GM21423 (cell line): ENCODE results near the gene PRKAR2B.
"Not testable (repeated sequence)": the region's sequence is repeated elsewhere in the genome, so short reads cannot be mapped to it uniquely, and the experiment has no call there.

Experiments used
- ATAC-seq: cut with Tn5 transposase; IDR thresholded peaks from one replicate; pipeline ENCODE4 v1.9.1; 2021; ENCODE audit warnings: mild to moderate bottlenecking, moderate library complexity; ENCODE audit not compliant: unreplicated experiment

PRKAR2B gene

GRCh38 chr7:107076781-107077698 lies 32.5 kb downstream of the PRKAR2B start:
- no peak for ATAC-seq

- ATAC-seq: no peak
These were observed 33.4 kb downstream of the PRKAR2B start for GRCh38 chr7:107077699-107078516.

GRCh38 chr7:107078517-107078966 lies 34.0 kb downstream of the PRKAR2B start:
- no peak for ATAC-seq

DNA sequence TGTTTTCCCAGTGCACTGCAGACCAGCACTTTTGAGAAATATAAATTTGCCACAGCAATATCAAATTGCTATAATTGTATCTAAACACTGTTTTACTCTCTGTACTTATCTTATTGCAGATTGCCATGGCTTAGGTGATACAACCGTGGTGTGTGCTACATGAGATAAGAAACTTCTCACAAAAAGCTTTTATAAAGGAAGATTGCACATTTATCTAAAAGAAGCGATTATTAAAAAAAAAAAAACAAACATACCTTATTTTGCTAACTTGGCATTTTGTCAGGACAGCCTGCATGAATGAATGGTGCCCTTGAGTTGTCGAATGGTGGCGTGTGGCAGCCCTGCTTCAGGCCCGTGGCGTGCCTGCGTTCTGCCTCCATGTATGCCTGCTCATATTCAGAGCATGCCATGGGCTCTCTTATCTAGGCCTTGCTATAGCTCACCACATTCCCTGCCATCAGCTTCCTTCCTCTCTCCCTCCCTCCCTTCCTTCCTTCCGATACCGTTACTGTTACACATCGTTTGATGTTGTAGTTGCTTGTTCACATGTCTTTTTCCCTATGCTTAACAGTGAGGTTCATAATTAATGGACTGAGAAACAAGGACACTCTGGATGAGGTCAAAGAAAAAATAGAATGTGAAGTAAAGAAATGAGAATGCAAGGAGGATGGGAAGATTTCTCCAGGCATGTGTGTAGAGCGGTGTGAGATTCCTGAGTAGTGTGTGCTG lies 34.9 kb downstream of the PRKAR2B start:
- no peak for ATAC-seq

- no peak for ATAC-seq
These were observed 35.6 kb downstream of the PRKAR2B start for GRCh38 chr7:107080099-107080505.

DNA sequence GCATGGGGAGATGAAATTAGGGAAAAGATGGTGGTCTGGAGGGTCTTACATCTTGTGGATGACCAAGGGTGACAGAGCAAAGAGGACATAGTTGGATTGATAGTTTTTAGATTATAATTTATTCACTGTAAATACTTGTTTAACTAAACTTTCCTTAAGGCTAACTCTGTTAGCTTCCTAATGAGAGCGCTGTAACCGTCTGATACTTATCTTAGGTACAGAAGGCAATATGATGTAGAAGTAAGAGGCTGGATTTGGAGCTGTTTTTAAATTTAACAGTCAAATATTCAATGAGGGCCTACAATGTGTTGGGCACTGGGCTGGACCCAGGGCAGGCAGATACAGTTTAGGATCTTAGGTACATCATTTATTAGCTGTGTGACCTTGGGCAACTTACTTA lies 36.0 kb downstream of the PRKAR2B start:
- ATAC-seq: no peak

DNA sequence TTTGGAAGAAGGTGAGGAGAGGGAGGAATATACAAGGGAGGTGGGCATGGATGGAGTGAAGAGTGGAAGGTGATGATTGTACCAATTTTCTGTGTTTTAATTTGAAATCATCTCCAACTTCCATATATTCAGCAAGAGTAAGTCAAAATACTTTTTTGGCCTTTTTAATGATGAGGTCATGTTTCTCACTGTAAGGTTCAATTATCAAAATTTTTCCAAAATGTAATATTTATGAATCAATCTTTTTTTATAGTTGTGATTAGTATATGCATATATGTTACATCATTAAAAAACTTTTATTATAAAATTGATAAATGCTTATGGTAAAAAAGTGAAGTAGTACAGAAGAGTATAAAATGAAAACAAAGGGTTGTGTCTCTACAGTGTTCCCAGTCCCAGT lies 40.7 kb downstream of the PRKAR2B start:
- ATAC-seq: no peak

GRCh38 chr7:107089627-107090026 lies 45.1 kb downstream of the PRKAR2B start:
- no peak for ATAC-seq

DNA sequence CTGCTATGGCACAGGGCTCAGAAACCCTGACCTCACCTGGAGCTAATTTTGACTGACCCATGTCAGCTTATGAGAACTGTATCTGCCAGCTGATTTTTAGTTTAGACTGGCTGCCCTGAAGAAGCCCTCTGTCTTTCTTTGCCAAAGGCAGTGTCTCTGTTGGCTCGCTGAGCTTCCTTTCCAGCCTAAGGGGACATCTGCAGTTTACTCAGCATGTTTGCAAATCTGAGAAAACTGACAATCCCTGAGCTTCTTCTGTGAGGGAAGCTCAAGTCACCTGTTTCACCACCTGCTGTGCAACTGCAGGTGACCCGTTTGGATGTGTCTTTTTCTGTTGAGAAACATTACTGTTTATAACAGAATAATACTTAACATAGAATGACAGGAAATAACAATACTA lies 46.0 kb downstream of the PRKAR2B start:
- ATAC-seq: no peak

- no peak for ATAC-seq
These were observed 46.8 kb downstream of the PRKAR2B start for GRCh38 chr7:107091306-107091705.

DNA sequence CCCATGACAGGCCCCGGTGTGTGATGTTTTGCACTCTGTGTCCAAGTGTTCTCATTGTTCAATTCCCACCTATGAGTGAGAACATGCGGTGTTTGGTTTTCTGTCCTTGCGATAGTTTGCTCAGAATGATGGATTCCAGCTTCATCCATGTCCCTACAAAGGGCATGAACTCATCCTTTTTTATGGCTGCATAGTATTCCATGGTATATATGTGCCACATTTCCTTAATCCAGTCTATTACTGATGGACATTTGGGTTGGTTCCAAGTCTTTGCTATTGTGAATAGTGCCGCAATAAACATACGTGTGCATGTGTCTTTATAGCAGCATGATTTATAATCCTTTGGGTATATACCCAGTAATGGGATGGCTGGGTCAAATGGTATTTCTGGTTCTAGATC lies 49.2 kb downstream of the PRKAR2B start:
- not testable (repeated sequence) for ATAC-seq

- ATAC-seq: not testable (repeated sequence)
These were observed 54.6 kb downstream of the PRKAR2B start for GRCh38 chr7:107099154-107099553.

DNA sequence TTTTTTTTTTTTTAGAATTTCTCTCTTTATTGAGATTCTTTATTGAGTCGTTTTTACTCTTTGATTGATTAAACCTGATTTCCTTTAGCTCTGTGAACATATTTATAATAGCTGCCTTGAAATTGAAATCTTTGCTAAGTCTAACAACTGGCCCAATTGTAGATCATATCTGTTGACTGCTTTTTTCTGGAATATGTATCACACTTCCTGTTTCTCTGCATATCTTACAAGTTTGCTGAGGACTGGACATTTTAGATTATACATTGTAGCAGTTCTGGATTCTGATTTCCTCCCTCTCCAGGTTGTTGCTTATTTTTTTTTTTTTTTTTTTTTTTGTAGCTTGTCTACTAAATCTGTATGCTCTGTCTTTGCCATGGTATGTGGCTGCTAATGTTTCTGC lies 56.3 kb downstream of the PRKAR2B start:
- ATAC-seq: no peak

- no peak for ATAC-seq
These were observed 58.9 kb downstream of the PRKAR2B start for GRCh38 chr7:107103369-107103768.

GRCh38 chr7:107104801-107105200 lies 60.3 kb downstream of the PRKAR2B start:
- ATAC-seq: no peak

DNA sequence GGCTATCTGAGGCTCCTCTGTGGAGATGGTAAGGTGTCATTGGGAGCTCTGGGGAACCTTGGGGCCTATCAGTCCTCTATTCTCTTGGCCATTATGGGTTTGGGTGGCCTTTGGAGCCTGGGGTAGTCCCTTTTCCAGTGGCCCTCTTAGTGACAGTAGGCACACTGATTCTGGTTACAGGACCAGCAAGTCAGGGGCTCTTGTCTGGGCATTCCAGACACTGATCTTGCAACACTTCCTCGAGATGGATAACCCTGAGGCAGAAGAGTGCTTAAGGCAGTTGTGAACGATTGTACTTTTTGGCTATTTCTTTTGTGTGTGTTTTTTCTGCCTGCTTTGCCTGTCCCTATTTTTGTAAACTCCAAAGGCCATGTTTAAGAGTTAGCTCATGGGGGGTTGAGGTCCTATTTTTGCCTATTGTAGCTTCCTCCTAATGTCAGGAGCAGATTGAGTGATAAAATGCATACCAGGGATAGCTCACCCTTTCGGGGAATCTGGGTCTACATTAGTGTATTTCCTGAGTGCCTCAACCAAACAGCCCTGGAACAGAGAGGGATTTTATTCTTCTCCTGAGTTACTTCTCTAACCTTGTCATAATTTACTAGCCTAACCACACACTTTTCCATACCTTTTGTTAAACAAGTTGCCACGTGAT lies 61.2 kb downstream of the PRKAR2B start:
- no peak for ATAC-seq

DNA sequence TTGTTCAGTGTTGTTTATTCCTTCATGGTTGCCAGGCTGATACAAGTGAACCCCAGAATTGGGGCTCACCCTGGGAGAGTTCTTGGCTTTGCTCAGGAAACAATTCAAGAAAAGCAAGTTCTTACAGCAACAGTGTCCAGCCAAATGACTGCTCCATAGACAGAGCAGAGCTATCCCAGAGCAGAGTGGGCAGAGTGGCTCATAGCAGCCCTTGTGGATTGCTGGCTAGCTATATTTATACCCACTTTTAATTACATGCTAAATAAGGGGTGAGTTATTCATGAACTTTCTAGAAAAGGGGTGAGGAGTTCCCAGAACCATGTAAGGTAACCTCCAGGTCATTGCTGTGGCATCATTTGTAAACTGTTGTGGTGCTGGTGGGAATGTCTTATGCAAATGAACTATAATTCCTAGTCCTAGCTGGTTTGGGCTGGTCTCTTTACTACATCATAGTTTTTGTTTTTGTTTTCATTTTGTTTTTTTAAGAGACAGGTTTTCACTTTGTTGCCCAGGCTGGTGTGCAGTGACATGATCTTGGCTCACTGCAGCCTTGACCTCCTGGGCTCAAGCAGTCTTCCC lies 64.4 kb downstream of the PRKAR2B start:
- no peak for ATAC-seq

DNA sequence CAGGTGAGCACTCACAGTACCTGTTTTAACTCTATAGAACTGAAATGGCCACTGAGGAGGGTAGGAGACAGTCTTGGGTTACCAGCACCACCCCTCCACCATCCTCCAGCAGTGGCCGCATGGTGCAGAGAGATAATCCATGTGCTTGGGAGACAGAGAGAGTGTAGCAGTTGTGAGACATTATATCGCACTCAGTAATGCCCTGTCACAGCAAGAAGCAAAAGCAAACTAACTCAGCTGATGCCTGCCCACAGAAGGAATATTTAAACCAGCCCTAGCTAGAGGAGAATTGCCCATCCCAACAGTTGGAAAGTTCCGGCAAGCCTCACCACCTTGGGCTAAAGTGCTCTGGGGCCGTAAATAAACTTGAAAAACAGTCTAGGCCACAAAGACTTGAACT lies 65.5 kb downstream of the PRKAR2B start:
- no peak for ATAC-seq

DNA sequence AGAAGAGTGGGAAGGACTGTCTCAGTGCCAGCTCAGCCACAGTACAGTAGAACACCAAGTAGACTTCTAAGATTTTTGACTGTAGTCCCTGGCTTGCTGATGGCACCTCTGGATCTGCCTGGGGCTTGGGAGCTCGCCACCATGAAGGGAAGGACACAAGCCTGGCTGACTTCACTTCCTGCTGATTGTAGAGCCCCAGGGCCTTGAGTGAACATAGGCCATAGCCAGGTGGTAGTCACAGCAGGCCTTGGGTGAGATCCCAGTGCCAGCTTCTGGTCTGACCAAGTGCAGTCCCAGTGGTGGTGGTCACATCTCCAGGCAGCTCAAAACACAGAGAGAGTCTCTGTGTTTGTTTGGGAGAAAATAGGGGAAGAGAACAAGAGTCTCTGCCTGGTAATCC lies 66.7 kb downstream of the PRKAR2B start:
- ATAC-seq: no peak

DNA sequence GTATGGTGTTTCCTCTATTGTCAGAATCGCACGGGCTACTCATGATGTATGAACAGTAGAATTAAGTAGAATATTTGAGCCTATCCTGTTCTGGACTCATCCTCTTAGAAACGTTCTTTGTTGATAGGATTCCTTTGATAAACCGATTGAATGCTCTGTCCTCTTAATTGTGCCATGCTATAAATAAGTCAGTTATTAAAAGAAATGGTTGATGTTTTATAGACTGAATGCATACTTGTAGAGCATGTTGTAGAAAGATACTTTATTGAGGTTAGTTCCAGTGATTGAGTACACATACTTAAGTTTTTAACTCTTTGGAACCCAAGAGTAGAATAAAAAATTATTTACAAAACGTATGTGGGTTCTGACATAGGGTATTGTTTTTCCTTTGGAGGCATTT lies 69.4 kb downstream of the PRKAR2B start:
- ATAC-seq: no peak
